DND-41 (cell line): ENCODE results near the gene SLC30A10.

Experiments used
- EZH2 ChIP-seq: IDR thresholded peaks from 3 replicates; pipeline ENCODE4 v1.6.1; 2012; ENCODE audit warnings: borderline replicate concordance, low read depth, mild to moderate bottlenecking, moderate library complexity, low read length, inconsistent platforms; ENCODE audit not compliant: severe bottlenecking
- TF ChIP-seq, protein P1 (sequence below): IDR thresholded peaks from 2 replicates; pipeline ENCODE4 v1.5.1; 2012; ENCODE audit warnings: borderline replicate concordance, low read length, moderate library complexity, mild to moderate bottlenecking; ENCODE audit not compliant: poor library complexity, severe bottlenecking; ENCODE audit errors: extremely low read depth

DNA sequence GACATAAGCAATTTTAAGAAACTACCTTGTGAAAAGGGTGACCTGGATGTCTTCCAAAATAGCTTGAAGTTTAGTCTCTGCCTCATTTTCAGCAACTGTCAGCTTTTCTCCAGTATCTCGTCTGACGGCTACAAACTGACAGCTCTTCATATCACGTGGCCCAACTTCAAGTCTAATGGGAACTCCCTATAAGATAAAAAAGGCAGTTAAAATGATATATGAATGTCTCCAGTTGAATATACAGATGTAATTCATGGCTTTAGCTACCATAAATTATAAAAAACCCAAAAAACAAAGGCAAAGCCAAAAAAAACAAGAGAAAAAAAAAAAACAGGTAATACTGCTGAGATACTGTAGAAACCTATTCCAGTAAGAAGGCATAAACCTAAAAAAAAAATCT, 44.9 kb upstream of the SLC30A10 start:
- TF ChIP-seq EZH2: no peak
- TF ChIP-seq, protein P1, sequence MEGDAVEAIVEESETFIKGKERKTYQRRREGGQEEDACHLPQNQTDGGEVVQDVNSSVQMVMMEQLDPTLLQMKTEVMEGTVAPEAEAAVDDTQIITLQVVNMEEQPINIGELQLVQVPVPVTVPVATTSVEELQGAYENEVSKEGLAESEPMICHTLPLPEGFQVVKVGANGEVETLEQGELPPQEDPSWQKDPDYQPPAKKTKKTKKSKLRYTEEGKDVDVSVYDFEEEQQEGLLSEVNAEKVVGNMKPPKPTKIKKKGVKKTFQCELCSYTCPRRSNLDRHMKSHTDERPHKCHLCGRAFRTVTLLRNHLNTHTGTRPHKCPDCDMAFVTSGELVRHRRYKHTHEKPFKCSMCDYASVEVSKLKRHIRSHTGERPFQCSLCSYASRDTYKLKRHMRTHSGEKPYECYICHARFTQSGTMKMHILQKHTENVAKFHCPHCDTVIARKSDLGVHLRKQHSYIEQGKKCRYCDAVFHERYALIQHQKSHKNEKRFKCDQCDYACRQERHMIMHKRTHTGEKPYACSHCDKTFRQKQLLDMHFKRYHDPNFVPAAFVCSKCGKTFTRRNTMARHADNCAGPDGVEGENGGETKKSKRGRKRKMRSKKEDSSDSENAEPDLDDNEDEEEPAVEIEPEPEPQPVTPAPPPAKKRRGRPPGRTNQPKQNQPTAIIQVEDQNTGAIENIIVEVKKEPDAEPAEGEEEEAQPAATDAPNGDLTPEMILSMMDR: no peak
